ENCODE data around the gene TMEM221. TPM values are rescaled to one million over a fixed set of nuclear protein-coding genes. Genes with fewer than 3 reads are reported as not detected.

TMEM221 gene
- total RNA-seq, 1 donor from 2014 or later = 4.5 TPM

- peak overlapping the region; percentile 60 for H3K27ac Mint-ChIP-seq
- no peak overlapping the region for H3K4me3 Mint-ChIP-seq (ENCODE audit: low read depth)
- no peaks in the 10 kb centered on the region for H3K9me3 Mint-ChIP-seq (ENCODE audit: low read depth)
- peaks cover 9% of the 10 kb centered on the region for H3K4me1 Mint-ChIP-seq (ENCODE audit: low read depth)
- no peaks in the 10 kb centered on the region for H3K27me3 Mint-ChIP-seq
- no peak for DNase-seq (ENCODE audit: low spot score, unreplicated experiment)
- no peak for TF ChIP-seq CTCF (IDR thresholded peaks at IDR 0.05; ENCODE audit: unreplicated experiment)
- no peaks in the 10 kb centered on the region for H3K36me3 Mint-ChIP-seq (ENCODE audit: insufficient read depth)
These were observed 41.6 kb downstream of the TMEM221 start for GRCh38 chr19:17406887-17407196.

GRCh38 chr19:17406046-17406886, 42.2 kb downstream of the TMEM221 start:
- TF ChIP-seq CTCF (IDR thresholded peaks at IDR 0.05; ENCODE audit: unreplicated experiment) = no peak
- DNase-seq (ENCODE audit: low spot score, unreplicated experiment) = no peak
- H3K9me3 Mint-ChIP-seq (ENCODE audit: low read depth) = no peaks in the 10 kb centered on the region
- H3K27me3 Mint-ChIP-seq = peaks cover 3% of the 10 kb centered on the region
- no peaks in the 10 kb centered on the region for H3K36me3 Mint-ChIP-seq (ENCODE audit: insufficient read depth)
- peak overlapping the region; percentile 60 for H3K27ac Mint-ChIP-seq
- H3K4me3 Mint-ChIP-seq (ENCODE audit: low read depth) = no peak overlapping the region
- H3K4me1 Mint-ChIP-seq (ENCODE audit: low read depth) = peaks cover 9% of the 10 kb centered on the region

GRCh38 chr19:17405250-17406045, 43.0 kb downstream of the TMEM221 start, which contains the start of gene BST2:
Gene BST2, minus strand, starts transcription at chr19:17405630. Its CDS starts 55 bp downstream, at chr19:17405575.
- Mint-ChIP-seq H3K27me3 (peaks cover 3% of the 10 kb centered on the region), H3K36me3 (ENCODE audit: insufficient read depth) (no peaks in the 10 kb centered on the region), H3K27ac (peak within 1 kb of the TSS; percentile 56), H3K4me3 (ENCODE audit: low read depth) (no peak within 1 kb of the TSS), H3K4me1 (ENCODE audit: low read depth) (peaks cover 9% of the 10 kb centered on the region), H3K9me3 (ENCODE audit: low read depth) (no peaks in the 10 kb centered on the region)
- DNase-seq (ENCODE audit: low spot score, unreplicated experiment) = no peak
- TF ChIP-seq CTCF (IDR thresholded peaks at IDR 0.05; ENCODE audit: unreplicated experiment) = no peak

- Mint-ChIP-seq H3K4me3 (ENCODE audit: low read depth) (no peak overlapping the region), H3K27me3 (peaks cover 3% of the 10 kb centered on the region), H3K27ac (no peak overlapping the region), H3K9me3 (ENCODE audit: low read depth) (no peaks in the 10 kb centered on the region), H3K36me3 (ENCODE audit: insufficient read depth) (no peaks in the 10 kb centered on the region), H3K4me1 (ENCODE audit: low read depth) (peaks cover 9% of the 10 kb centered on the region)
- no peak for DNase-seq (ENCODE audit: low spot score, unreplicated experiment)
- no peak for TF ChIP-seq CTCF (IDR thresholded peaks at IDR 0.05; ENCODE audit: unreplicated experiment)
These were observed 43.7 kb downstream of the TMEM221 start for GRCh38 chr19:17404621-17405249.

- Mint-ChIP-seq H3K4me1 (ENCODE audit: low read depth) (peaks cover 9% of the 10 kb centered on the region), H3K4me3 (ENCODE audit: low read depth) (no peak overlapping the region), H3K9me3 (ENCODE audit: low read depth) (no peaks in the 10 kb centered on the region), H3K27ac (no peak overlapping the region), H3K36me3 (ENCODE audit: insufficient read depth) (no peaks in the 10 kb centered on the region), H3K27me3 (peaks cover 3% of the 10 kb centered on the region)
- TF ChIP-seq CTCF (IDR thresholded peaks at IDR 0.05; ENCODE audit: unreplicated experiment) = no peak
- no peak for DNase-seq (ENCODE audit: low spot score, unreplicated experiment)
These were observed 44.5 kb downstream of the TMEM221 start for GRCh38 chr19:17404015-17404414.

Data from progenitor cell of endocrine pancreas (in vitro differentiated cells).